HCT116 (cell line): ENCODE data around the gene NOC2L. TPM values are rescaled to one million over a fixed set of nuclear protein-coding genes. Genes with fewer than 3 reads are reported as not detected.

Experiments used
- ATAC-seq: fragments of 200-7000 bp; cut with Tn5 transposase; 2 replicates; pipeline ENCODE4 v1.9.1; 2020; ENCODE audit warnings: mild to moderate bottlenecking, moderate library complexity
- BruUV-seq: library from RNA; stranded (reverse); fragments of 400-500 nt; replicated peaks from 2 replicates; lab custom pipeline; 2021; lab: Mats Ljungman, UMichigan
- CTCF ChIA-PET: fragments of 300-600 bp; sonication (Branson Sonifier 250); formaldehyde crosslinking; loops from one replicate; lab custom pipeline; 2021; ENCODE audit warnings: antibody characterized with exemption; lab: Charles Lee
- POLR2A ChIA-PET: fragments of 300-600, 350-600 bp; sonication (Branson Sonifier 250); formaldehyde crosslinking; loops from one replicate; lab custom pipeline; 2021; ENCODE audit warnings: antibody characterized with exemption; lab: Charles Lee
- RAD21 ChIA-PET, 2 experiments: fragments of 300-600 bp; sonication (Branson Sonifier 250); formaldehyde crosslinking; loops; one replicate each; lab custom pipeline; 2023; ENCODE audit warnings: low total read pairs in 2 of 2; ENCODE audit not compliant: uncharacterized antibody in 2 of 2, unreplicated experiment in 2 of 2, low non-redundant PET in 1 of 2; lab: Charles Lee
- DNase-seq: peaks from one replicate; pipeline ENCODE4 v3.0.0-alpha.2; 2010; ENCODE audit warnings: low read depth, low spot score
- H2AFZ ChIP-seq: fragments of 200-600 bp; shearing (Covaris generic), sonication (generic); 2 replicates; pipeline ENCODE4 v1.6.1; 2017; ENCODE audit warnings: low read depth, mixed run types, mixed read lengths, antibody characterized with exemption, low read length; ENCODE audit not compliant: poor library complexity, severe bottlenecking
- H3K27ac ChIP-seq: 2 replicates; pipeline ENCODE4 v1.5.1; 2012; ENCODE audit warnings: low read depth, low read length
- H3K27me3 ChIP-seq: fragments of 200-600 bp; sonication (generic); 2 replicates; pipeline ENCODE4 v1.6.1; 2016; ENCODE audit warnings: mixed run types, low read length, mixed read lengths; ENCODE audit not compliant: insufficient read depth
- H3K36me3 ChIP-seq, 2 experiments: fragments of 200-500 bp in 1 of 2; fragments of 200-600 bp in 1 of 2; sonication (Bioruptor generic) in 1 of 2; sonication (generic) in 1 of 2; 2 replicates each; pipeline versions ENCODE4 v1.5.1 to v1.6.1; 2014 to 2016; ENCODE audit warnings: low read length in 2 of 2, inconsistent platforms in 1 of 2, mixed read lengths in 1 of 2, mixed run types in 1 of 2; ENCODE audit not compliant: insufficient read depth in 2 of 2, control insufficient read depth in 1 of 2
- H3K4me1 ChIP-seq, 2 experiments: fragments of 200-600 bp in 1 of 2; sonication (generic) in 1 of 2; 2 replicates each; pipeline versions ENCODE4 v1.5.1 to v1.6.1; 2012 to 2017; ENCODE audit warnings: low read length in 2 of 2, inconsistent platforms in 1 of 2, mild to moderate bottlenecking in 1 of 2, mixed read lengths in 1 of 2, mixed run types in 1 of 2, moderate library complexity in 1 of 2; ENCODE audit not compliant: insufficient read depth in 2 of 2, control insufficient read depth in 1 of 2
- H3K4me2 ChIP-seq: fragments of 200-600 bp; sonication (generic); 2 replicates; pipeline ENCODE4 v1.6.1; 2017; ENCODE audit warnings: mixed run types, low read length, mixed read lengths
- H3K4me3 ChIP-seq, 2 experiments: fragments of 200-600 bp in 1 of 2; sonication (generic) in 1 of 2; replicated peaks in 1 of 2; 2 replicates each; pipeline ENCODE4 v1.5.1; 2011 to 2016; ENCODE audit warnings: low read length in 2 of 2, control low read depth in 1 of 2, low read depth in 1 of 2, mild to moderate bottlenecking in 1 of 2, mixed read lengths in 1 of 2, mixed run types in 1 of 2
- H3K79me2 ChIP-seq: fragments of 200-600 bp; sonication (generic); 2 replicates; pipeline ENCODE4 v1.6.1; 2017; ENCODE audit warnings: mild to moderate bottlenecking, mixed run types, low read length, moderate library complexity, mixed read lengths; ENCODE audit not compliant: insufficient read depth
- H3K9ac ChIP-seq: fragments of 200-600 bp; sonication (generic); 2 replicates; pipeline ENCODE4 v1.6.1; 2016; ENCODE audit warnings: low read length, mixed read lengths
- H3K9me2 ChIP-seq: fragments of 200-600 bp; sonication (generic), shearing (Covaris generic); 2 replicates; pipeline ENCODE4 v1.6.1; 2017; ENCODE audit warnings: mixed run types, mild to moderate bottlenecking, moderate library complexity; ENCODE audit not compliant: insufficient read depth
- H3K9me3 ChIP-seq, 2 experiments: fragments of 200-500 bp in 1 of 2; fragments of 200-600 bp in 1 of 2; sonication (Bioruptor generic) in 1 of 2; sonication (generic) in 1 of 2; 2 replicates each; pipeline ENCODE4 v1.6.1; 2014 to 2017; ENCODE audit warnings: low read length in 2 of 2, mixed read lengths in 2 of 2, inconsistent platforms in 1 of 2, low read depth in 1 of 2, mild to moderate bottlenecking in 1 of 2, mixed run types in 1 of 2, moderate library complexity in 1 of 2; ENCODE audit not compliant: control insufficient read depth in 1 of 2, insufficient read depth in 1 of 2
- H4K20me1 ChIP-seq: fragments of 200-600 bp; sonication (generic), shearing (Covaris generic); 2 replicates; pipeline ENCODE4 v1.6.1; 2017; ENCODE audit warnings: mixed run types, mild to moderate bottlenecking, moderate library complexity; ENCODE audit not compliant: insufficient read depth
- ATF3 ChIP-seq: IDR thresholded peaks from 2 replicates; pipeline ENCODE4 v1.6.1; 2012
- CBX3 ChIP-seq: IDR thresholded peaks from 2 replicates; pipeline ENCODE4 v1.6.1; 2012; ENCODE audit warnings: low read depth
- CEBPB ChIP-seq: IDR thresholded peaks from 2 replicates; pipeline ENCODE4 v1.6.1; 2012; ENCODE audit warnings: low read depth
- CTCF ChIP-seq, 3 experiments: fragments of 200-600 bp in 1 of 3; sonication (generic) in 1 of 3; IDR thresholded peaks in 2 of 3; conservative IDR thresholded peaks in 1 of 3; 2 replicates each; pipeline ENCODE4 v1.5.1; 2012 to 2017; ENCODE audit warnings: low read depth in 2 of 3, low read length in 2 of 3, antibody characterized with exemption in 1 of 3, borderline replicate concordance in 1 of 3, control low read depth in 1 of 3, mild to moderate bottlenecking in 1 of 3, mixed read lengths in 1 of 3, mixed run types in 1 of 3, moderate library complexity in 1 of 3; ENCODE audit not compliant: insufficient read depth in 1 of 3
- EGR1 ChIP-seq: IDR thresholded peaks from 2 replicates; pipeline ENCODE4 v1.6.1; 2012; ENCODE audit warnings: low read depth
- ELF1 ChIP-seq: IDR thresholded peaks from 2 replicates; pipeline ENCODE4 v1.6.1; 2012; ENCODE audit warnings: low read depth, borderline replicate concordance
- EZH2phosphoT487 ChIP-seq: fragments of 200-600 bp; IDR thresholded peaks from 2 replicates; pipeline ENCODE4 v1.6.1; 2018; ENCODE audit warnings: antibody characterized with exemption, borderline replicate concordance
- FOSL1 ChIP-seq: IDR thresholded peaks from 2 replicates; pipeline ENCODE4 v1.6.1; 2012; ENCODE audit warnings: low read depth
- JUND ChIP-seq: IDR thresholded peaks from 2 replicates; pipeline ENCODE4 v1.6.1; 2012
- POLR2A ChIP-seq: IDR thresholded peaks from 2 replicates; pipeline ENCODE4 v1.7.0; 2011; ENCODE audit warnings: borderline replicate concordance; ENCODE audit not compliant: insufficient read depth, insufficient read length; ENCODE audit errors: extremely low read depth
- POLR2AphosphoS5 ChIP-seq: IDR thresholded peaks from 2 replicates; pipeline ENCODE4 v1.6.1; 2011; ENCODE audit warnings: mild to moderate bottlenecking, low read depth, low read length, moderate library complexity
- RAD21 ChIP-seq: IDR thresholded peaks from 2 replicates; pipeline ENCODE4 v1.6.1; 2012; ENCODE audit warnings: low read depth, mild to moderate bottlenecking
- REST ChIP-seq: IDR thresholded peaks from 2 replicates; pipeline ENCODE4 v1.6.1; 2012; ENCODE audit warnings: low read depth
- SP1 ChIP-seq: IDR thresholded peaks from 2 replicates; pipeline ENCODE4 v1.6.1; 2012; ENCODE audit warnings: low read depth
- TCF7L2 ChIP-seq: IDR thresholded peaks from 2 replicates; pipeline ENCODE4 v1.7.0; 2011; ENCODE audit warnings: borderline replicate concordance, inconsistent platforms; ENCODE audit not compliant: insufficient read depth, insufficient read length; ENCODE audit errors: extremely low read depth
- YY1 ChIP-seq: IDR thresholded peaks from 2 replicates; pipeline ENCODE4 v1.6.1; 2011; ENCODE audit warnings: low read length, low read depth, moderate library complexity, mild to moderate bottlenecking; ENCODE audit not compliant: insufficient replicate concordance; ENCODE audit errors: extremely low read depth
- ZBTB33 ChIP-seq: IDR thresholded peaks from 2 replicates; pipeline ENCODE4 v1.6.1; 2011; ENCODE audit warnings: mild to moderate bottlenecking, low read length, moderate library complexity; ENCODE audit not compliant: insufficient replicate concordance; ENCODE audit errors: extremely low read depth
- ZFX ChIP-seq: fragments of 450-650 bp; IDR thresholded peaks from 2 replicates; pipeline ENCODE4 v1.6.1; 2017
- ZNF274 ChIP-seq: fragments of 200-500 bp; sonication (Bioruptor generic); IDR thresholded peaks from 2 replicates; pipeline ENCODE4 v1.6.1; 2014; ENCODE audit warnings: mild to moderate bottlenecking, low read depth, low read length, inconsistent platforms
- intact Hi-C: fragments of 100-400 bp; cut with micrococcal nuclease; formaldehyde crosslinking; loops from 2 replicates; pipeline ENCODE4 v1.10.0; 2022
- total RNA-seq: library from RNA; stranded (reverse); gene quantifications from one replicate; pipeline ENCODE4 v1.2.1, GENCODE V29; 2021; ENCODE audit not compliant: unreplicated experiment

The NOC2L gene
- total RNA-seq, 1 experiment from 2014 or later: 260 TPM

- ATAC-seq: no peak
- RAD21 ChIA-PET: interaction anchor here in 1 of 2 experiments (1.3 kb wide), 1 partner anchor 9 kb away, joined by 3 read pairs; no protein-coding TSS in a partner anchor
- DNase-seq: no peak
- Histone ChIP-seq H3K36me3 (no peaks in the 10 kb centered on the region), H3K4me3 (no peak overlapping the region), H3K4me1 (peaks cover 12 to 18% of the 10 kb centered on the region in 2 experiments), H4K20me1 (no peaks in the 10 kb centered on the region), H3K27ac (no peak overlapping the region), H2AFZ (no peak overlapping the region), H3K27me3 (peaks cover 13% of the 10 kb centered on the region; the same call in 1 of the 2 replicates), H3K9ac (no peak overlapping the region), H3K9me2 (no peaks in the 10 kb centered on the region), H3K4me2 (no peak overlapping the region), H3K9me3 (no peaks in the 10 kb centered on the region), H3K79me2 (no peaks in the 10 kb centered on the region)
- intact Hi-C loops: no loop called here
- CTCF ChIA-PET: interaction anchor here (0.9 kb wide), 1 partner anchor 9 kb away, joined by 3 read pairs; no protein-coding TSS in a partner anchor
- no TSS peak for BruUV-seq
- no peak for TF ChIP-seq CEBPB
- TF ChIP-seq SP1: no peak
- no peak for TF ChIP-seq ZNF274
- TF ChIP-seq POLR2A: no peak
- TF ChIP-seq ATF3: no peak
- TF ChIP-seq REST: no peak
- no peak for TF ChIP-seq ZFX
- no peak for TF ChIP-seq EGR1
- TF ChIP-seq CBX3: no peak
- no peak for TF ChIP-seq ELF1
- no peak for TF ChIP-seq JUND
- no peak for TF ChIP-seq ZBTB33
- TF ChIP-seq RAD21: no peak
- TF ChIP-seq FOSL1: no peak
- no peak for TF ChIP-seq YY1
- TF ChIP-seq CTCF (IDR thresholded peaks at IDR 0.05 in 2 of 3, conservative IDR thresholded peaks at IDR 0.05 in 1 of 3; ENCODE audit: borderline replicate concordance in 1 of 3, insufficient read depth in 1 of 3, low read depth in 2 of 3, low read length in 2 of 3): no peak
- TF ChIP-seq TCF7L2: no peak
- TF ChIP-seq EZH2phosphoT487: no peak
- TF ChIP-seq POLR2AphosphoS5: no peak
- POLR2A ChIA-PET: no interaction called here
These were observed 30.0 kb downstream of the NOC2L start for GRCh38 chr1:928825-929661.
